GM23338 (cell line): ENCODE data around the gene ZFP28. TPM values are rescaled to one million over a fixed set of nuclear protein-coding genes. Genes with fewer than 3 reads are reported as not detected.

ENCODE experiments used
- ATAC-seq: fragments of 200-7000 bp; cut with Tn5 transposase; 3 replicates; pipeline ENCODE4 v1.9.1; 2020
- DNase-seq: peaks from one replicate; pipeline ENCODE4 v3.0.0-alpha.2; 2015; ENCODE audit warnings: low spot score
- H2AFZ ChIP-seq: fragments of 200-600 bp; sonication (generic); 2 replicates; pipeline ENCODE4 v1.8.0; 2016; ENCODE audit warnings: antibody characterized with exemption, mild to moderate bottlenecking, moderate library complexity
- H3F3A ChIP-seq: fragments of 200-600 bp; sonication (generic); replicated peaks from 2 replicates; pipeline ENCODE4 v1.8.0; 2017; ENCODE audit warnings: antibody characterized with exemption, mixed run types, low read depth
- H3K27ac ChIP-seq: fragments of 200-600 bp; sonication (generic); 2 replicates; pipeline ENCODE4 v1.6.1; 2016; ENCODE audit warnings: low read depth
- H3K27me3 ChIP-seq: fragments of 200-600 bp; sonication (generic); 2 replicates; pipeline ENCODE4 v1.8.0; 2016; ENCODE audit warnings: mild to moderate bottlenecking, mixed run types, moderate library complexity; ENCODE audit not compliant: insufficient read depth
- H3K36me3 ChIP-seq: fragments of 200-600 bp; sonication (generic); 2 replicates; pipeline ENCODE4 v1.8.0; 2016; ENCODE audit warnings: mild to moderate bottlenecking; ENCODE audit not compliant: insufficient read depth
- H3K4me1 ChIP-seq: fragments of 200-600 bp; sonication (generic); 2 replicates; pipeline ENCODE4 v1.8.0; 2016; ENCODE audit warnings: mild to moderate bottlenecking, moderate library complexity; ENCODE audit not compliant: insufficient read depth
- H3K4me2 ChIP-seq: fragments of 200-600 bp; sonication (generic); 2 replicates; pipeline ENCODE4 v1.7.1; 2017; ENCODE audit warnings: mixed run types
- H3K4me3 ChIP-seq: fragments of 200-600 bp; sonication (generic); 2 replicates; pipeline ENCODE4 v1.6.1; 2016; ENCODE audit warnings: mixed run types
- H3K79me2 ChIP-seq: fragments of 200-600 bp; sonication (generic); replicated peaks from 2 replicates; pipeline ENCODE4 v1.8.0; 2017; ENCODE audit warnings: mild to moderate bottlenecking; ENCODE audit not compliant: insufficient read depth
- H3K9me2 ChIP-seq: fragments of 200-600 bp; sonication (generic); 2 replicates; pipeline ENCODE4 v1.8.0; 2017; ENCODE audit not compliant: insufficient read depth
- H4K20me1 ChIP-seq: fragments of 200-600 bp; sonication (generic); replicated peaks from 2 replicates; pipeline ENCODE4 v1.8.0; 2017; ENCODE audit warnings: mild to moderate bottlenecking; ENCODE audit not compliant: insufficient read depth
- H3K27ac Mint-ChIP-seq: 2 replicates; pipeline ENCODE4 v1.8.0; 2020; ENCODE audit warnings: inconsistent platforms, mild to moderate bottlenecking, moderate library complexity, mixed read lengths
- H3K27me3 Mint-ChIP-seq: 3 replicates; pipeline ENCODE4 v1.8.0; 2022; ENCODE audit warnings: low read depth, mild to moderate bottlenecking, moderate library complexity, mixed read lengths, inconsistent platforms; ENCODE audit not compliant: insufficient read depth, poor library complexity
- H3K36me3 Mint-ChIP-seq: 3 replicates; pipeline ENCODE4 v1.8.0; 2021; ENCODE audit warnings: low read depth, mild to moderate bottlenecking, inconsistent platforms, moderate library complexity, mixed read lengths
- H3K4me1 Mint-ChIP-seq: 3 replicates; pipeline ENCODE4 v1.8.0; 2020; ENCODE audit warnings: mild to moderate bottlenecking, inconsistent platforms, mixed read lengths
- H3K4me3 Mint-ChIP-seq: 3 replicates; pipeline ENCODE4 v1.8.0; 2021; ENCODE audit warnings: moderate library complexity, mild to moderate bottlenecking, inconsistent platforms, mixed read lengths
- H3K9me3 Mint-ChIP-seq: 3 replicates; pipeline ENCODE4 v1.8.0; 2020; ENCODE audit warnings: moderate library complexity, mild to moderate bottlenecking, inconsistent platforms, mixed read lengths
- CREB1 ChIP-seq: fragments of 250-450 bp; sonication (Bioruptor Pico); IDR thresholded peaks from 2 replicates; pipeline ENCODE4 v1.5.0; 2020; ENCODE audit warnings: low read depth, mild to moderate bottlenecking, moderate library complexity
- ETS1 ChIP-seq: IDR thresholded peaks from 2 replicates; pipeline ENCODE4 v1.6.1; 2016; ENCODE audit warnings: antibody characterized with exemption
- EZH2 ChIP-seq: fragments of 200-600 bp; sonication (generic); IDR thresholded peaks from one replicate; pipeline ENCODE4 v1.8.0; 2017; ENCODE audit warnings: antibody characterized with exemption, mild to moderate bottlenecking, low read depth; ENCODE audit not compliant: unreplicated experiment
- EZH2phosphoT487 ChIP-seq: fragments of 200-600 bp; sonication (generic); IDR thresholded peaks from one replicate; pipeline ENCODE4 v1.8.1; 2018; ENCODE audit warnings: antibody characterized with exemption; ENCODE audit not compliant: unreplicated experiment
- JUNB ChIP-seq: IDR thresholded peaks from one replicate; pipeline ENCODE4 v1.6.1; 2016; ENCODE audit warnings: antibody characterized with exemption; ENCODE audit not compliant: unreplicated experiment
- NANOG ChIP-seq: IDR thresholded peaks from 2 replicates; pipeline ENCODE4 v1.6.1; 2016; ENCODE audit warnings: antibody characterized with exemption, borderline replicate concordance
- POLR2AphosphoS5 ChIP-seq: IDR thresholded peaks from 2 replicates; pipeline ENCODE4 v1.6.1; 2016; ENCODE audit warnings: antibody characterized with exemption, low read depth
- REST ChIP-seq: IDR thresholded peaks from one replicate; pipeline ENCODE4 v1.6.1; 2018; ENCODE audit warnings: antibody characterized with exemption; ENCODE audit not compliant: unreplicated experiment
- STAT1 ChIP-seq: IDR thresholded peaks from one replicate; pipeline ENCODE4 v1.6.1; 2016; ENCODE audit warnings: antibody characterized with exemption; ENCODE audit not compliant: unreplicated experiment
- ZNF114 ChIP-seq: fragments of 250-450 bp; sonication (Bioruptor Pico); IDR thresholded peaks from 2 replicates; pipeline ENCODE4 v1.5.0; 2020; ENCODE audit warnings: mild to moderate bottlenecking, moderate library complexity
- ZNF331 ChIP-seq: fragments of 250-450 bp; sonication (Bioruptor Pico); IDR thresholded peaks from 2 replicates; pipeline ENCODE4 v1.5.0; 2020; ENCODE audit warnings: low read depth, mild to moderate bottlenecking, moderate library complexity
- ZNF462 ChIP-seq: fragments of 250-450 bp; sonication (Bioruptor Pico); IDR thresholded peaks from 2 replicates; pipeline ENCODE4 v1.5.0; 2020; ENCODE audit warnings: mild to moderate bottlenecking, moderate library complexity
- polyA plus RNA-seq: library from polyadenylated mRNA; unstranded; fragments of >200 nt; fragmentation: Nextera tagmentation; extraction: Ambion mirVana; gene quantifications from 2 replicates; pipeline ENCODE4 v1.2.1, GENCODE V29; 2016
- total RNA-seq: library from RNA; depleted of rRNA; stranded (reverse); fragments of >200 nt; shearing (Covaris generic); gene quantifications from 2 replicates; pipeline ENCODE4 v1.2.3, GENCODE V29; 2014

The ZFP28 gene
- total and polyA plus RNA-seq, 2 experiments from 2014 or later = 3.0 to 7.9 TPM

GRCh38 chr19:56537442-56537841 lies 1.3 kb upstream of the ZFP28 start:
- H3K36me3 Mint-ChIP-seq = peaks cover 46% of the 10 kb centered on the region
- H3K36me3 ChIP-seq = no peaks in the 10 kb centered on the region; the same call in 1 of the 2 replicates
- 0 out of 3 replicates have a peak, but pooled peaks cover 4% of the 10 kb centered on the region for H3K4me1 Mint-ChIP-seq
- H3K79me2 ChIP-seq = no peaks in the 10 kb centered on the region
- no peak for ATAC-seq
- H3K27me3 ChIP-seq = no peaks in the 10 kb centered on the region
- no peaks in the 10 kb centered on the region; the same call in 1 of the 2 replicates for H3K9me2 ChIP-seq
- peaks cover 6% of the 10 kb centered on the region for H3K27me3 Mint-ChIP-seq
- H3K9me3 Mint-ChIP-seq = peaks cover 87% of the 10 kb centered on the region
- peak overlapping the region; percentile 83 for H3K4me3 Mint-ChIP-seq
- H3K27ac ChIP-seq = no peak overlapping the region
- H3K4me1 ChIP-seq = peaks cover 5% of the 10 kb centered on the region
- H3K27ac Mint-ChIP-seq = no peak overlapping the region
- peak overlapping the region; percentile 87; the same call in 1 of the 2 replicates for H3K4me3 ChIP-seq
- H3K4me2 ChIP-seq = peak overlapping the region; percentile 80
- DNase-seq = no peak
- H4K20me1 ChIP-seq = no peaks in the 10 kb centered on the region; the same call in 1 of the 2 replicates
- TF ChIP-seq EZH2phosphoT487 = no peak
- TF ChIP-seq ETS1 = no peak
- no peak for TF ChIP-seq REST
- no peak for TF ChIP-seq ZNF331 (CRISPR knock-in tag)
- TF ChIP-seq EZH2 = no peak
- no peak for TF ChIP-seq JUNB
- TF ChIP-seq NANOG = no peak
- no peak for TF ChIP-seq ZNF462
- no peak for TF ChIP-seq ZNF114 (CRISPR knock-in tag)
- TF ChIP-seq POLR2AphosphoS5 = no peak
- no peak for TF ChIP-seq CREB1 (CRISPR knock-in tag)
- TF ChIP-seq STAT1 = no peak
- peak overlapping the region; percentile 97; the same call in 1 of the 2 replicates for H2AFZ ChIP-seq
- H3F3A ChIP-seq = no peaks in the 10 kb centered on the region
